ENCODE results near the gene CARM1.
"Not testable (repeated sequence)": the region's sequence is repeated elsewhere in the genome, so short reads cannot be mapped to it uniquely, and the experiment has no call there.

Gene CARM1

DNA sequence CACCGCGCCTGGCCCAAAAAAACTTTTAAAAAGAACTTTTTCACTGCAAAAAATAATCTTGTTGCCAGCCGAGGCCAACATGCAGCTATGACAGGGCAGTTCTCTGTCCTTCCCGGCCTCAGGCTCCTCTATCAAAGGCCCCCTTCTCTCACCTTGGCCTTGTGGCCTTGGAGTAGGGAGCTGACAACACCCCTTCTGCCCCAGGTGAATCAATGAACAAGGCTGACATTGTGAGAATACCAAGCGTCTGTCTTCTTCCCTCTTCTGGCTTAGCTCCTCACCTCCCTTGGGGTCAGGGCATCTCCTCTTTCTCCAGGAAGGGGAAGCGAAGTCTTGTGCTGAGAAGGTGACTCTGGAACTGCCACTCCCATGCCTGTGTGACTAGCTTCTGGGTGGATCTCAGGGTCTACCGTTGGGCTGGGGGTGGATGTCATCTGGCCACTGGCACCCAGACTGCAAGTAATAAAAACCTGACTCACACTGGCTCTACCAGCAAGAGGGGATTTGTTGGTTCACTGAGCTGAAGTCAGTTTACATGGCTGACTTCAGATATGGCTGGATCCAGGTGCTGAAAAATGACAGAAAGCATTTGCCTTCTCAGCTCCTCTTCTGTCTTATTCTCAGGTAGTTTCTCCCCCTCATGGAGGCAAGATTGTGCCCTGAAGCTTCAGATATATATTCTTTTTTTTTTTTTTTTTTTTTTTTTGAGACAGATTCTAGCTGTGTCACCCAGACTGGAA is 16.8 kb upstream of the CARM1 start:
- TF ChIP-seq, protein P1, sequence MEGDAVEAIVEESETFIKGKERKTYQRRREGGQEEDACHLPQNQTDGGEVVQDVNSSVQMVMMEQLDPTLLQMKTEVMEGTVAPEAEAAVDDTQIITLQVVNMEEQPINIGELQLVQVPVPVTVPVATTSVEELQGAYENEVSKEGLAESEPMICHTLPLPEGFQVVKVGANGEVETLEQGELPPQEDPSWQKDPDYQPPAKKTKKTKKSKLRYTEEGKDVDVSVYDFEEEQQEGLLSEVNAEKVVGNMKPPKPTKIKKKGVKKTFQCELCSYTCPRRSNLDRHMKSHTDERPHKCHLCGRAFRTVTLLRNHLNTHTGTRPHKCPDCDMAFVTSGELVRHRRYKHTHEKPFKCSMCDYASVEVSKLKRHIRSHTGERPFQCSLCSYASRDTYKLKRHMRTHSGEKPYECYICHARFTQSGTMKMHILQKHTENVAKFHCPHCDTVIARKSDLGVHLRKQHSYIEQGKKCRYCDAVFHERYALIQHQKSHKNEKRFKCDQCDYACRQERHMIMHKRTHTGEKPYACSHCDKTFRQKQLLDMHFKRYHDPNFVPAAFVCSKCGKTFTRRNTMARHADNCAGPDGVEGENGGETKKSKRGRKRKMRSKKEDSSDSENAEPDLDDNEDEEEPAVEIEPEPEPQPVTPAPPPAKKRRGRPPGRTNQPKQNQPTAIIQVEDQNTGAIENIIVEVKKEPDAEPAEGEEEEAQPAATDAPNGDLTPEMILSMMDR (IDR thresholded peaks at IDR 0.05; ENCODE audit: low read depth, low read length), result no peak
- DNase-seq, result no peak
- H3K4me3 ChIP-seq (ENCODE audit: low read depth, low read length), result no peak overlapping the region

DNA sequence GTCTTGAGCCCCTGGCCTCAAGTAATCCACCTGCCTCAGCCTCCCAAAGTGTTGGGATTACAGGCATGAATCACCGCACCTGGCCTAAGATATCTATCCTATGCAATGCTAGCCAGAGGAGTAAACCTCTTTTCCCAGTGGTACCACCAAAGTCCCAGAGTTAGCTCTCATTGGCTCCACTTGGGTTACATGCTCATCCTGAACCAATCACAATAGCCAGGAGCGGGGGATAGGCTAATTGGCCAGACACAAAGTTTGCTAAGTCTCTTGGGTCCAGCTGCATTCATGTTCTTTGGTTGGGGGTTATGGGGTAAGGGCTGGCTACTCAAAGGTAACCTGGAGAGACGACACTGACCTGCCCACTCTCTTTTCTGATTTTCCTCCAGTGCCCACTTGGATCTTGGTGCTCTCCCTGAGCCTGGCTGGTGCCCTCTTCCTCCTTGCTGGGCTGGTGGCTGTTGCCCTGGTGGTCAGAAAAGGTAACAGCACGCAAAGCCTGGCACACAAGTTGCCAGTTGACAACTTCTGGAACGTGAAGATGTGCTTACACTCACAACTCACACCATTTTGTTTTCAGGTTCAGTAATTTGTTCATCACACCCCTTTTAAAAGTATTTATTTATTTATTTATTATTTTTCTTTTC is 15.4 kb upstream of the CARM1 start:
- no peaks in the 10 kb centered on the region for H3K4me1 ChIP-seq
- no peaks in the 10 kb centered on the region for H3K9me3 ChIP-seq
- TF ChIP-seq, protein P1 (IDR thresholded peaks at IDR 0.05; ENCODE audit: low read depth, low read length), result peak; percentile 63
- no peaks in the 10 kb centered on the region for H3K36me3 ChIP-seq
- DNase-seq, result peak; percentile 44
- no peak overlapping the region for H3K4me3 ChIP-seq (ENCODE audit: low read depth, low read length)
- H3K27me3 ChIP-seq, result no peaks in the 10 kb centered on the region

More for the DNA sequence above, 16.8 kb upstream of the CARM1 start:
- no peaks in the 10 kb centered on the region for H3K27me3 ChIP-seq
- no peaks in the 10 kb centered on the region for H3K36me3 ChIP-seq
- H3K4me1 ChIP-seq, result no peaks in the 10 kb centered on the region
- H3K9me3 ChIP-seq, result no peaks in the 10 kb centered on the region

DNA sequence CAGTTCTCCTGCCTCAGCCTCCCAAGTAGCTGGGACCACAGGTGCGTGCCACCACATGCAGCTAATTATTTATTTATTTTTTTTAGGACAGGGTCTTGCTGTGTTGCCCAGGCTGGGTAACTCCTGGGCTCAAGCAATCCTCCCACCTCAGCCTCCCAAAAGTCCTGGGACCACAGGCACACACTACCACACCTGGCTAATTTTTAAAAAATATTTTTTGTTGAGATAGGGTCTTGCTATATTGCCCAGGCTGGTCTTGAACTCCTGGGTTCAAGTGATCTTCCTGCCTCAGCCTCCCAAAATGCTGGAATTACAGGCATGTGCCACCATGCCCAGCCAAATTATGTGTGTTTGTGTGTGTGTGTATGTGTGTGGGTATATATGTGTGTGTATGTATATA is 14.5 kb upstream of the CARM1 start:
- H3K36me3 ChIP-seq; H3K4me3 ChIP-seq (ENCODE audit: low read depth, low read length); H3K27me3 ChIP-seq; DNase-seq; H3K4me1 ChIP-seq; H3K9me3 ChIP-seq: not testable (repeated sequence)

DNA sequence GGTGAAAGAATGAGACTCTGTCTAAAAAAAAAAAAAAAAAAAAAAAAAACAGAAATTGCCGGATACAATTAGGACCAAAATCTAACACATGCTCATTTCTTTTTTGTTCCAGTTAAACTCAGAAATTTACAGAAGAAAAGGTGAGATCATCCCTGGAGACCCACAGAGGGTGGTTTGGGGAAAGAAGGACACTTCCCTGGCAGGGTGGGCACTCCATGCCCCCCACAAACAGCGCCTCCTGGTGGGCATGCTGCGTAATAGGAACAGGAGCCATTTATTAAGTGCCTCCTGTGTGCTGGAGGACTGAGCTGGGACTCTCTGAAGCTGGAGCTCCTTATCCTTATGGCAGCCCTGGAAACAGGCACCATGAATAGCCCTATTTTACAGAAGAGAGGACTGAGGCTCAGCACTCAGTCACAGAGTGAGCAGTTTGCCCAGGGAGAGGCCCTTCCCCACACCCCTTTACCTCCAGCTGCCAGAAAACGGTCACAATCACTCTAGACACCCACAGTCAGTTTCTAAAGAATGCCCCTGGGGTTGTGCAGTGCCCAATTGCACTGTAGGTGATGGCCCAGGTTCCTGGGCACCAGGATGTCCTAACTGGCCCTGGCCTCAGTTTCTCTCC is 13.0 kb upstream of the CARM1 start:
- DNase-seq, result peak; percentile 27
- Histone ChIP-seq H3K27me3 (no peaks in the 10 kb centered on the region), H3K4me1 (no peaks in the 10 kb centered on the region), H3K4me3 (ENCODE audit: low read depth, low read length) (no peak overlapping the region), H3K9me3 (no peaks in the 10 kb centered on the region), H3K36me3 (no peaks in the 10 kb centered on the region)
- TF ChIP-seq, protein P1 (IDR thresholded peaks at IDR 0.05; ENCODE audit: low read depth, low read length), result peak; percentile 89

DNA sequence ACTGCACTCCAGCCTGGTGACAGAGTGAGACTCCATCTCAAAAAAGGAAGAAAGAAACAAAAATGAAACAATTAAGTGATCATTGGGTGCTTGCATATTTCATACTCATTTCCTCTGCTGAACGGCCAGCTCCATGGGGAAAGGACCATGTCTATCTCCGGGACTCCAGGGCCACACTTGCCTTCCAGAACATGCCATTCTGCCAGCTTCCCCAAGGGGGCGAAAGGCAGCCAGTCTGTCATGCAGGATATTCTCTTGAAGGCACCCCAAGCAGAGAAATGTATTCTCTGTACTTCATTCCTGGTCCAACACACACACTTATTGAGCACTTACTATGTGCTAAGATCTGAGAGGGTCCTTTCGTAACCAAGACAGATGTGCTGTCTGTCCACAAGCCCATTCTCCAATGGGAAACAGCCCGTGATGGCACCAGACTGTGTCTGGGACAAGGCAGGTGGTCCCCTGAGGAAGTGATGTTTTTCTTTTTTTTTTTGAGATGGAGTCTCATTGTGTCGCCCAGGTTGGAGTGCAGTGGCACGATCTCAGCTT is 10.2 kb upstream of the CARM1 start:
- TF ChIP-seq, protein P1 (IDR thresholded peaks at IDR 0.05; ENCODE audit: low read depth, low read length), result peak; percentile 62
- H3K27me3 ChIP-seq, result no peaks in the 10 kb centered on the region
- H3K4me1 ChIP-seq, result no peaks in the 10 kb centered on the region
- no peak overlapping the region for H3K4me3 ChIP-seq (ENCODE audit: low read depth, low read length)
- H3K9me3 ChIP-seq, result no peaks in the 10 kb centered on the region
- H3K36me3 ChIP-seq, result no peaks in the 10 kb centered on the region
- peak; percentile 54 for DNase-seq

DNA sequence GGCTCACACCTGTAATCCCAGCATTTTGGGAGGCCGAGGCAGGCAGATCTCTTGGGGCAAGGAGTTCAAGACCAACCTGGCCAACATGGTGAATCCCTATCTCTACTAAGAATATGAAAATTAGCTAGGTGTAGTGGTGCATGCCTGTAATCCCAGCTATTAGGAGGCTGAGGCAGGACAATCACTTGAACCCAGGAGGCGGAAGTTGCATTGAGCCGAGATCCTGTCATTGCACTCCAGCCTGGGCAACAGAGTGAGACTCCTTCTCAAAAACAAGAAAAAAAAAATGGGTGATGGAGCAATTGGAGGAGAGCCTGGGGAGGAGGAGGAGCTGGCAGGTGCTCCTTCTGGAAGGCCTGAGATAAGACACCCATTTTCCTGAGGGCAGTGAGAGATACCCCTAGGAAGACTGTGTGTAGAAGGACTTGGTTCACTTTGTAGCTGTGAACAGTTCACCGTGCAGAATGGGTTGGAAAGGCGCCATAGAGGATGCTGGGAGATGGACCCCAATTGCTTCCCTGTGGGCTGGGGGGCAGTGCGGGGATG is 8.7 kb upstream of the CARM1 start:
- H3K36me3 ChIP-seq, result no peaks in the 10 kb centered on the region
- TF ChIP-seq, protein P1 (IDR thresholded peaks at IDR 0.05; ENCODE audit: low read depth, low read length), result no peak
- no peaks in the 10 kb centered on the region for H3K4me1 ChIP-seq
- no peak overlapping the region for H3K4me3 ChIP-seq (ENCODE audit: low read depth, low read length)
- no peaks in the 10 kb centered on the region for H3K27me3 ChIP-seq
- DNase-seq, result no peak
- no peaks in the 10 kb centered on the region for H3K9me3 ChIP-seq

All from BE2C (cell line).